ENCODE data around the gene SPRY4. TPM values are rescaled to one million over a fixed set of nuclear protein-coding genes. Genes with fewer than 3 reads are reported as not detected.

SPRY4 gene
- total and polyA plus RNA-seq, 2 of the 13 experiments (the other 11 are each of a cell fraction or from before 2014, with no cell fraction given): 8.9 to 17.8 TPM

GRCh38 chr5:142320851-142321560 is 3.8 kb downstream of the SPRY4 start (continued):
- TF ChIP-seq ZBTB40 (IDR thresholded peaks at IDR 0.05) (no peak), ZBTB40 (CRISPR knock-in tag; IDR thresholded peaks at IDR 0.05) (peak; percentile 22; the same call in 1 of the 2 replicates), ZNF446 (CRISPR knock-in tag; IDR thresholded peaks at IDR 0.05) (no peak), ATF3 (CRISPR knock-in tag; IDR thresholded peaks at IDR 0.05) (peak; percentile 31; the same call in 1 of the 2 replicates), ZNF678 (CRISPR knock-in tag; IDR thresholded peaks at IDR 0.05) (no peak), SUZ12 (IDR thresholded peaks at IDR 0.05; ENCODE audit: low read depth, low read length) (no peak), RBM22 (optimal IDR thresholded peaks at IDR 0.05; ENCODE audit: low read length) (peak; percentile 58), STAG1 (CRISPR knock-in tag; IDR thresholded peaks at IDR 0.05) (no peak), SOX6 (IDR thresholded peaks at IDR 0.05) (no peak), SOX6 (CRISPR knock-in tag; IDR thresholded peaks at IDR 0.05) (peak; percentile 65; the same call in 1 of the 2 replicates), ZNF878 (CRISPR knock-in tag; IDR thresholded peaks at IDR 0.05) (no peak), ZNF557 (CRISPR knock-in tag; IDR thresholded peaks at IDR 0.05) (no peak), ADNP (CRISPR knock-in tag; IDR thresholded peaks at IDR 0.05) (no peak), ZNF138 (CRISPR knock-in tag; IDR thresholded peaks at IDR 0.05; ENCODE audit: low read depth) (no peak), POLR2G (IDR thresholded peaks at IDR 0.05; ENCODE audit: low read depth, low read length) (peak; percentile 5; the same call in 1 of the 2 replicates), HOXA7 (CRISPR knock-in tag; IDR thresholded peaks at IDR 0.05) (no peak), TEF (CRISPR knock-in tag; IDR thresholded peaks at IDR 0.05) (no peak), MTF2 (CRISPR knock-in tag; IDR thresholded peaks at IDR 0.05; ENCODE audit: borderline replicate concordance) (no peak), MTA3 (CRISPR knock-in tag; IDR thresholded peaks at IDR 0.05) (no peak), ZNF816 (CRISPR knock-in tag; IDR thresholded peaks at IDR 0.05; ENCODE audit: borderline replicate concordance) (no peak), ZNF703 (CRISPR knock-in tag; IDR thresholded peaks at IDR 0.05; ENCODE audit: borderline replicate concordance) (no peak)

Data from HepG2 (cell line).